GM21619 (cell line): ENCODE results near the gene LRBA.
A peak's percentile ranks its signal among the peaks of the same experiment; 100 is the strongest.

Experiments used
- ATAC-seq: cut with Tn5 transposase; IDR thresholded peaks from one replicate; pipeline ENCODE4 v1.9.1; 2021; ENCODE audit not compliant: unreplicated experiment

The LRBA gene

DNA sequence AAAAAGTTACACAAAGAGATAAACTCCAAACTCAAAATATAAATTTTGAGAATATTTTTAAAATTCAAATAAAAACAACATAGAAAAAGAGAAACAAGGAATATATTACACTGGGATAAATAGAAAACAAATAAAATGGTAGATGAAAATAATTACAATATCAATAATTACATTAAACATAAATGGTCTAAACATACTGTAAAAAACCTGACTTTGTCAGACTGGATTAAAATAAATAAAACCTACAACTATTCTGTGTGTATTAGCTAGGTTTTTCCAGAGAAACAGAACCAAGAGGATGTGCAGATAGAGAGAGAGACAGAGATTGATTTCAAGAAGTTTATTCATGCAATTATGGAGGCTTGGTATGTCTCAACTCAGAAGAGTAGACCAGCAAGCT is 126.5 kb downstream of the LRBA start:
- no peak for ATAC-seq

DNA sequence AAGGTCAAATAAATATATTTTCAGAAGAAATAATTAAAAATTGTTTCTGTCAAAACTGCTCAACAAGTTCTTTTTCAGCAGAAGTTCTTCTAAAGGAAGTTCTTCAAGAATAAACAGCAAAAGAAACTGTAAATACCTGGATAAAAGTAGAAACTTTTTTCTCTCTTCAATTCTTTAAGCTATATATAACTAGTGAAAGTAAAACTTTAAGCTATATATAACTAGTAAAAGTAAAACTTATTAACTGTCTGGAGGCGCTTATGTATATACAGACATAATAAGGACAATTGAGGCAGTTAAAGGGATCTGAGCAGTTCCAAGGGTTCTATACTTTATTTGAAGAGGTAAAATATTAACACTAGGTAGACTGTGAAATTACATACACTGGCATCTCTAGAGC is 126.9 kb downstream of the LRBA start:
- no peak for ATAC-seq

DNA sequence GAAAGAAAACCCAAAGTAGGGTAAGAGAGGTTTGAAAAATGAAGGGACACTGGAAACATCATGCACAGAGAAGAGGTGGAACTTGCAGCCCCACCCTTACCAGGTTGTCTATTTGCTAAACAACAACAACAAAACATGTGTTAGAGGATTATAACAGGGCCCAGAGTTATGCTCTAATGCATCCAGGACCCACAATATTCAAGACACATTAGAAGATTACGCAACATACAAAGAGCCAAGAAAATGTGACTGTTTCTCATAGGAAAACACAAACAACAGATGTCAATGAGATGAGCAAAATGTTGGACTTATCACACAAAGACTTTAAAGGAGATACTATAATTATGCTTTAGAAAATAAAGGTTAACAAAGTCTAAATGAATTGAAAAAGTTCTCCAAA is 128.5 kb downstream of the LRBA start:
- no peak for ATAC-seq

DNA sequence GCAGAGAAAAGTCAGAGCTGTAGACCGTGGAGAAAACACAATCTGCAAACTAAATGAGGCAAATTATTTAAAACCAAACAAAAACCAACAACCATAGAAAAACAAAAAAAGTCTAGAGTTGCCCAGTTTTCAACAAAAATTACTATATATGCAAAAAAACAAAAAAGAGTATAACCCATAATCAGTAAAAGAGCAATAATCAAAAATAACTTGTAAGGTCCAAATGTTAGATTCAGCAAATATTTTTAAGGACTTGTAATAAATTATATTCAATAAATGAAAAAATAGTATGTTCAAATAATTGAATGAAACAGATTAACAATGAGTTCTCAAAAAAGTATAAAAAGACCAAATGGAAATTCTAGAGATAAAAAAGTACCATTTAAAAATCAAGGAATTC is 130.5 kb downstream of the LRBA start:
- ATAC-seq, result no peak

DNA sequence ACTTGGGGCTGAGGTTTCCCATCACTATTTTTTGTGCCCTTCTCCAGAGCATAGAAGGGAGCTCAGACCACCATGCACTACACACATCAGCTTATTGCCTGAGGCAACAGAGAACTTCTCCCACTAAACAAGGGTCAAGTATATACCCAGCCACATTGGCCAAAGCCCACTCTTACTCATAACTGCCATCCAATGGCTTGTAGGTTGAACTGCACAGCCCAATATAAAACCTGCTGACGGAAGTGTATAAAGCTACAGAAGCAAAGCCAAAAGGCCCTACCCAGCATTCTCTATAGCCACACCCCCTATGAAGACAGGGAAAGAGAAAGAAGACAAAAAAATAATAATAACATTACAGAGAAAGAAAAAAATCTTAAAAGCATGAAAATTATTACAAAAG is 139.7 kb downstream of the LRBA start:
- no peak for ATAC-seq

DNA sequence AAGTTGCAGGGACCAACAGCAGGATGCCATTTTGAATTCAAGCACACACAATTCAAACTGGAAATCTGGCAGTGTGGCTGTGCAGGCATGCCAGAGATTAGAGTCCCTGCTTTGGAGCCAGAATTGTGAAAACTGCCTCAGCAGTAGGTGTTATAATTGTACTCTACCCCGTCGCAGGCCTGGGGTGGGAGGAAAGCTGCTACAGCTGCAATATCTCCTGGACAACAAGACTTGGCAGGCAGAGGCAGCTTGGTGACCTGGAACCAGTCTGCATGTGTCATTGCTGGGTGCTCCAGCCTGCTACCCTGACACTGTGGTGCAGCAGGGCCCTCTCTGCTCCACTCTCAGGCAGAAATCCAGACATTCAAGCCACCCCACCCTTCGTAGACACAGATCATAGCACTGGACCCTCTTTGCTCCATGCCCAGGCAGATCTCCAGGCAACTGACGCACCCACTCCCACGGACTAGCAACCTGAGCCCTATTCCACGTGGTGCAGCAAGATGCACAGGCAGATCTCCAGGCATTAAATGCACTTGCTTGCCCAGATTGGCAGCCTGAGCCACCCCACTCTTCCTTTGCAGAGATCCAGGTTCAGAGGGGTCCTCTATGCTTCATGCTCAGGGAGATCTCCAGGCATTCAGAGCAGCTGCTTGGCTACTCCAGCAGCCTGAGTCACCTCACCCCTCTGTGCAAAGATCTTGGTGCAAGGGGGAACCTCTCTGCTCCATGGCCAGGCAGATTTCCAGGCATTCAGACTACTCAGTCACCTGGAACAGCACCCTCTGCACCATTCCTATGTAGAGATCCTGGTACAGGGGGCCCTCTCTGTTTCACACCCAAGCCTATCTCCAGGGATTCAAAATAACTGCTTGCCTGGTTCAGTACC is 140.5 kb downstream of the LRBA start:
- no peak for ATAC-seq

DNA sequence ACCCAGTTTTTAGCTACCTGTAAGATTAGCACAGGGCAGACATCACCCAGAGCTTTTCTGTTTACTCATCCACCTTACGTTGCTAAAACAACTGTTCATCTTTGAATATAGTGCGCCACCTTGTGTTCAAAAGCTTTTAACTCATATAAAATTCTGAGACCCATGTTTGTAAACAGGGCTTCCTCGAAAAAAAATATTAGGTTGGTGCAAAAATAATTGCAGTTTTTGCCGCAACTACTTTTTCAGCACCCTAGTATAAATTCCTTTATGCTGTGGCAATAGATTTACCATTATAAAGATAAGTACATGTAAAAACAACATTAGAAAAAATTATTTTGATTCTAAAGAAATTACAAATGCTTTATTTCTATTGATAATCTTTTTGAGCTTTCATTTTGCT is 147.9 kb downstream of the LRBA start:
- peak; percentile 93 for ATAC-seq

DNA sequence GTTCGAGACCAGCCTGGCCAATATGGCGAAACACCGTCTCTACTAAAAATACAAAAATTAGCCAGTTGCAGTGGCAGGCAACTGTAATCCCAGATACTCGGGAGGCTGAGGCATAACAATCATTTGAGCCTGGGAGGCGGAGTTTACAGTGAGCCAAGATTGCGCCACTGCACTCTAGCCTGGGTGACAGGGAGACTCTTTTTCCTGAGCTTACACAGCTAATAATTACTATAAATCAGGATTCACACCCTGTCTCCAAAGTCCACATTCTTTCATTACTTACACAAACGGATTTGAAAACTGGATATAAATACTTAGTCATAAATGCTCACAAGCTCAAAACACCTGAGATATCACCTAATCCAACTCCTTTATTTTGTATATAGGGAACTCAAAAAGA is 151.6 kb downstream of the LRBA start:
- no peak for ATAC-seq

DNA sequence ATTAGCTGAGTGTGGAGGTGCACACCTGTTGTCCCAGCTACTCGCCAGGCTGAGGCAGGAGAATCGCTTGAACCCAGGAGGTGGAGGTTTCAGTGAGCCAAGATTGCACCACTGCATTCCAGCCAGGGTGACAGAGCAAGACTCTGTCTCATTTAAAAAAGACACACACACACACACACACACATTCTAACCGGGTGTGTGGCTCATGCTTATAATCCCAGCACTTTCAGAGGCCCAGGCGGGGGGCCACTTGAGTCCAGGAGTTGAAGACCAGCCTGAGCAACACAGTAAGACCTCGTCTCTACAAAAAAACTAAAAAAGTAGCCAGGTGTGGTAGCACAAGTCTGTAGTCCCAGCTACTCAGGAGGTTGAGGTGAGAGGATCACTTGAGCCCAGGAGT is 152.3 kb downstream of the LRBA start:
- no peak for ATAC-seq

DNA sequence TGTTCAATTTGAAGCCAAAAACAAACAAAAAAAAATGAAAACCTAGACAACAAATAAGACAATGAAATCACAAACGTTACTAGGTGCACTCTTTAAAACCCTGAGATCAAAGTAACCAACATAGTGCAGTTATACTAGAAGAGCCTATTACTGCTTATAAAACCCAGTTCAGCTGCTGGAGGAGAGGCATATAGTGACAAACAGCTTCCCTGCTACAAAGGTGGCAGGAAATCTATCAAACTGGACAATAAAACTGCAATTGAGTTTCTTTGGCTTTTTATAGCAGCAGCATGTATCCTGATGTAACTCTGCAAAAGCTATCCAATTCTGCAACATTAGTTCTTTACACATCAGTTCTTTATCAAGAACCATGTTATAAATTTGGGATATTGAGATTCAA is 155.6 kb downstream of the LRBA start:
- no peak for ATAC-seq

DNA sequence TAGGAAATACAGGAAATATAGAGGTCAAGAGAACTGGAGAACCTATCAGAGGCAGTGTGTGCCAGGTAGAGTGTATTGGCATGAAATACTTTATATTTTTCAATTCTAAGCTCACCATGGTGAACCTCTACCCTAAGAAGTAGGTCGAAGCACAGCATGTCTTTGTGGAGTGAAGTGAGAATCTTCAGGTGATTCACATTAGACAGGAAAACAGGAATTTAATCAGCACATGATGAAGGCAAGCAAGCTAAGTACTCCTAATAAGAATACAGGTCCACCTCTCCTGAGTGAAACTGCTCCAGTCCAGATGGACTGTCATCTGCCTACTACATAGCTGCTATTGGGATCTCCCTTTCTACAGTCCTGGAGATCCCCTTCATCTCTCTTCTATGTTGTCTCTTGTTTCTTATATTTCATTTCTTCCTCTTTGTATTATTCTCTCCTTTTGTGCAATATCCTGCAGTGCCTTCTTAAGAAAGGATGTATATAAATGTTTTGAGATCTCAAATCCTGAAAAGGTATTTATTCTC is 159.0 kb downstream of the LRBA start:
- ATAC-seq, result no peak

DNA sequence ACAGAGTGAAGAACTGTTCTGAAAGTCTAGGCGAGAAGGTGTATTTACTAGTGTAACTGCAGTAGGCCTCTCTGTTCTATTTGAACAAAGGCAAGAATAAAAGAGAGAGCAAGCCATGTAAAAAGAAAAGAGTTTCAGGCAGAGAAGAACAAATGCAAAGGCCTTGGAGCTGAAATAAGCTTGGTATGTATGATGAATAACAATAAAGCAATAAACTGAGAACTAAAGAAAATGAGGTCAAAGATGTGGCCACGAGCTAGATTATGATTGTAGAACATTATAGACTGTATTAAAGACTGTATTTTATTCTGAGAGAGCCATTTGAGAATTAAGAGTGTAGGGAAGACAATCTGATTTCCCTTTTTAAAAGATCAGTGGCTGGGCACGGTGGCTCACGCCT is 160.5 kb downstream of the LRBA start:
- no peak for ATAC-seq

DNA sequence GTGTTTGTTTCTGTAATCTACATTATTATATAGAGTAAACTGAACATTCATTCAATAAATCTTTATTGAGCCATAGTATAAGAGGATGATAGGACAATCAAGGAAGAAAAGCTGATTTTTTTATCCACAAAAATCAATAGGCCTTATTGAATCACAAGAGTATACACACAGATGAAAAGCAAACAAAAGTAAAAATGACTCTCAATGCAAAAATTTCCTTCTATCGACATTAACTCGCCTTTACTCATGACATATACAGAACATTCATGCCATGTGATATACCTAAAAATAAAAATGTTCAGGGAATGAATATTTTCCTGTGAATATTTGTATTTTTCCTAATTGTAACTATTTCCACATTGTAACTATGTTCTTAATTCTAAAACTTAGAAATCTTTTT is 161.2 kb downstream of the LRBA start:
- no peak for ATAC-seq

DNA sequence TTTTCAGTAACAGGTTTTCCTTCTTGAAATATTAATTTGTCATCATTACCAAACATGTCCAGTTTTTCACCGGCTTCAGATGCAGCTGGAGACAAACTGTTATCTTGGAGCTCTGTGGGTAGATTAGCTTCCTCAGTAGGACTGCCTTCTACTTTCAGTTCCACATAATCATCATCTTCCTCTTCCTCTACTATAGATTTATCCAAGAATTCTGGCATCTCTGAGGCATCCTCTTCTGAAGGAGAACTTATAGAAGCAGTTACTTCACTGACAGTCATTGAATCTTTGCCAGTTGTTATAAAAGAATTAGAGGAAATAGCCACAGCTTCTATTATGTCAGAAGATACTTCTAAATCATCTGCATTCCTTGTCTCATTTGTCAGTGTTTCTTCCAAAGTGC is 162.9 kb downstream of the LRBA start:
- ATAC-seq, result no peak

DNA sequence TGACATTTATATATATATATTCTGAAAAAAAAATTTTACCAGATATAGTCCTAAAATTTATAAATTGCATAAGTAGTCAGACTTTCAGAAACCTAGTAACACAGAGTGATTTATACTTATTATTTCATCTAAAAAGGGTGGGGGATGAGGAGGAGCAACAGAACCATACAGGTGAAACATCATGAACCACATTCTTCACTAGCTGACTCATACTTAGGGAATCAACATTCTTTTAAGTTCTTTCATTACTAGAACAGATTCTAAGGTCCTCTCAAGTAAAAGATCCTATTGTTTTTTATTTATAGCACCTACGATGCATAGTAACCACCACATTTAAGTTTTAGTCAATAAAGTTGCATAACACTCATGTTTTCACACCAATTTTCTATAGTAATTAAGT is 166.1 kb downstream of the LRBA start:
- no peak for ATAC-seq

DNA sequence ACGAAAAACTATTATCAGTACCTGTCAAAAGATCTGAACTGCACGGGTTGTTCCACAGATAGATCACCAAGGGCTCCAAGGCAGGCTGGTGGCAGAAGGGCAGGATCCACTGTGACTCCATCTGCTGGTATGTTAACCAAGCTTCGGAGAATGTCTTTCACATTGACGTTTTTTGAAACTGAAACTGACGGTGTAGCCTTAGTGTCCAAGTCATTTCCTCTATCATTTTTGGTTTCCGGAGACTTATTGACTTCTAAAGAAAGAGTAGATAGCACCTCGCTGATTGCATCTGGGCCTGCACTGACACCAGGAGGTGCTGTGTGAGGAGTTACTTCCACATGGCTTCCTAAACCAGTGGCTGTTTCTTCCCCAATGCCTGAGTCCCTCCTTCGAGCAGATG is 186.9 kb downstream of the LRBA start:
- ATAC-seq, result peak; percentile 97

DNA sequence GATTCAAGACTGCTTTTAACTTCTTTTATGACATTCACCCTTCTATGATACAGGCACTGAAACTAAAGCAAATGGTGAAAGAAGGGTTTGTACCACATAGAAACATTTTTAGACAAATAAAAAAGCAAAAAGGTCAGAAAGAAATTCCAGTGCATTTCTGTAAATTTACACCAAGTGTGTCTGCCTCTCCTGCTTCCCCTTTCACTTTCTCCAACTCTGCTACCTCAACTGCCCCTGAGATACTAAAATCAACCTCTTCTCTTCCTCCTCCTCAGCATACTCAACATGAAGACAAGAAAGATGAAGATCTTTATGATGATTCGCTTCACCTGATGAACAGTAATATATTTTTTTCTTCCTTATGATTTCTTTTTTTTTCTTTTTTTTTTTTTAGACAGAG is 187.9 kb downstream of the LRBA start:
- ATAC-seq, result no peak

DNA sequence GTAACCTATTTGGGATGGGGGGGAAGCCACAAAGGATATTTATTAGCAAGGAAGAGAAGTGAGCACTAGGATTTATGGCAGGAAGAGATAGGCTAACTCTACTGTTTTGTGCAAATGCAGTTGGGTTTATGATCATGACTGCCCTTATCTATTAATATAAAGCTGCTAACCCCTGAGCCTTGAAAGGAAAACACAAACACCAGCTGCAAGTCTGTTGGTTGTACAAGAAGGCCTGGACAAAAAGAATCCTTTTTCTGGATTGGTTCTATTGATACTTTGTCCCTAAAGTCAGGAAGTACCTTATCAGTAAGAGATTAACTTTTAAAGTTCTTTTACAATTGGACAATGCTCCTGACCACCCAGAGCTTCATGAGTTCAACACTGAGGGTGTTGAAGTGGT is 188.8 kb downstream of the LRBA start:
- ATAC-seq, result no peak

DNA sequence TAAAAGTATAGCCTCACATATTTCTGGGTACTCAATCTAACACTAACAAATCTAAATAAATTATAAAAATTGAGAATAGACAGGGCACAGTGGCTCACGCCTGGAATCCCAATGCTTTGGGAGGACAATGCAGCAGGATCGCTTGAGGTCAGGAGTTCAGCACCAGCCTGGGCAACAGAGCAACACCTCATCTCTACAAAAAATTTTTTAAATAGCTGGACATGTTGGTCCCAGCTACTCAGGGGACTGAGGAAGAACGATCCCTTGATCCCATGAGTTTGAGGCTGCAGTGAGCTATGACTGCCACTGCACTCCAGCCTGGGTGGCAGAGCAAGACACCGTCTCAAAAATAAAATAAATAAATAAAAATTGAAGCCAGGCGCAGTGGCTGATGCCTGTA is 192.7 kb downstream of the LRBA start:
- no peak for ATAC-seq

DNA sequence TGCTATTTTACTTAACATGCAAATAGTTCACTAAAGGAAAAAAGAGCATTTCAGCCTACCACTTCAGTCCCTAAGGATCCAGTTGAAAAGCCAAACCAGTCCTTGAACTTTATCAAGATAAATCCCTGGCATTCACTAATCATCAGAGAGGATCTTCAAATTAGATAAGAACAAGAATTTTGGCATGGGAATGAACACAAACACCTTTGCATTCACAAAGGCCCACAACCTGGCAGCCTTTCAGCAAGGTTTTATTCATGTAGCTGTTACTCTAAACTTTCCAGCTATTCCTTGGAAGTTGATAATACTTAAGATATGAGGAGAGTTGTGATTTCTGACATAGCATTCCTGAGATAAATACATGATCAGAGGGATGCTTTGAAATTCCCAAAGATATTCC is 193.4 kb downstream of the LRBA start:
- ATAC-seq, result no peak

DNA sequence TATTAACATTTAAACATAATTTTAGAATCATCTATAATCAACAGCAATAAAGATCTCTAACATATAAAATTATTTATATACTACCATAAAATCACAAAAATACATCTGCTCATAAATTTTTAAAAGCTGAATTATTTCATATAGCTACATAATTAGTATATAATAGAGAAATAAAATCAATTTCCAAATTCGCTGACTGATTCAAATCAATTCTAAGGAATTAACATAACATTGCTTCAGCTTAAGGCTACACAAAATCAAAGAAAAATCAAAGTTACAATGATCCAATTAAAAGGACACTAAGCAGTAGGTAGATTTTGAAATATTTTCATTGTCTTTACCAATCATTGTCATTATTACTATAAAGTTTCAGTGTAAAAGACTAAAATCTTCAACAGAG is 194.7 kb downstream of the LRBA start:
- ATAC-seq, result no peak

DNA sequence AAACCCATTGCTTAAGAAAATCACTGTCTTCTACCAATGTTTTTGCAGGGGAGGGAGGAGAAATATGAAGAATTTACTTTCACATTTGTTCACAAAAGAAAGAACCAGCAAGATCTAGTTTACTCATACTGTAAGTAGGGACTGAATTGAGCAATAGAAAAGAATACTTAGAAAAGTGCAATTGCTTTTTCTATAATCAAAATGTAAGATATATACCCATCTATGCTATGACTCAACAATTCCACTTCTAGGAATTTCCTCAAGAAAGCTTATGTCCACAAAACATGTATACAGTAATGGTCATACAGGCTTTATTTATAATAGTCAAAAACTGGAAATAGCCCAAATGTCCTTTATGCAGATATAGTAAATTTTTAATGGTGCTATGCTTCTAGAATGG is 196.4 kb downstream of the LRBA start:
- no peak for ATAC-seq
